H9 (cell line): Measurements from ENCODE around the gene WDR82. TPM values are rescaled to one million over a fixed set of nuclear protein-coding genes. Genes with fewer than 3 reads are reported as not detected.
A peak's percentile ranks its signal among the peaks of the same experiment; 100 is the strongest.

Experiments
- DNase-seq: peaks from one replicate; pipeline ENCODE4 v3.0.0-alpha.2; 2017
- H2AFZ ChIP-seq: one replicate; pipeline ENCODE4 v1.6.1; 2013; ENCODE audit warnings: mild to moderate bottlenecking, low read length, control low read depth, moderate library complexity
- H2AK5ac ChIP-seq: 2 replicates; pipeline ENCODE4 v1.6.1; 2013; ENCODE audit warnings: low read length, control low read depth, mixed read lengths; ENCODE audit not compliant: insufficient read length
- H2BK120ac ChIP-seq: one replicate; pipeline ENCODE4 v1.6.1; 2013; ENCODE audit warnings: low read depth, mild to moderate bottlenecking, low read length, control low read depth, inconsistent platforms; ENCODE audit not compliant: poor library complexity, severe bottlenecking
- H2BK12ac ChIP-seq: 2 replicates; pipeline ENCODE4 v1.6.1; 2013; ENCODE audit warnings: low read length, control low read depth, mixed read lengths, low read depth; ENCODE audit not compliant: insufficient read length
- H2BK15ac ChIP-seq: 2 replicates; pipeline ENCODE4 v1.6.1; 2013; ENCODE audit warnings: low read depth, low read length, control low read depth
- H2BK20ac ChIP-seq: one replicate; pipeline ENCODE4 v1.6.1; 2013; ENCODE audit warnings: low read depth, mild to moderate bottlenecking, low read length, control low read depth, inconsistent platforms; ENCODE audit not compliant: poor library complexity, severe bottlenecking
- H2BK5ac ChIP-seq: 2 replicates; pipeline ENCODE4 v1.6.1; 2013; ENCODE audit warnings: low read length, control low read depth, mixed read lengths; ENCODE audit not compliant: insufficient read length
- H3K14ac ChIP-seq: 2 replicates; pipeline ENCODE4 v1.6.1; 2013; ENCODE audit warnings: low read length, control low read depth; ENCODE audit not compliant: insufficient read depth
- H3K18ac ChIP-seq: 2 replicates; pipeline ENCODE4 v1.6.1; 2013; ENCODE audit warnings: low read depth, mild to moderate bottlenecking, mixed read lengths, low read length, control low read depth; ENCODE audit not compliant: insufficient read length
- H3K23ac ChIP-seq: 2 replicates; pipeline ENCODE4 v1.6.1; 2013; ENCODE audit warnings: low read length, control low read depth, mixed read lengths, low read depth; ENCODE audit not compliant: insufficient read length
- H3K23me2 ChIP-seq: 2 replicates; pipeline ENCODE4 v1.6.1; 2013; ENCODE audit warnings: low read depth, mild to moderate bottlenecking, mixed read lengths, low read length, control low read depth; ENCODE audit not compliant: insufficient read length, poor library complexity, severe bottlenecking
- H3K27ac ChIP-seq: 2 replicates; pipeline ENCODE4 v1.5.1; 2013; ENCODE audit warnings: low read length, control low read depth, mixed read lengths, low read depth; ENCODE audit not compliant: insufficient read length
- H3K27me3 ChIP-seq: 2 replicates; pipeline ENCODE4 v1.6.1; 2013; ENCODE audit warnings: low read length, control low read depth, inconsistent platforms; ENCODE audit not compliant: insufficient read depth
- H3K4ac ChIP-seq: 2 replicates; pipeline ENCODE4 v1.6.1; 2013; ENCODE audit warnings: low read depth, mild to moderate bottlenecking, control low read depth, inconsistent platforms, low read length, moderate library complexity
- H3K4me1 ChIP-seq: 2 replicates; pipeline ENCODE4 v1.6.1; 2013; ENCODE audit warnings: low read length, control low read depth, inconsistent platforms; ENCODE audit not compliant: insufficient read depth
- H3K4me2 ChIP-seq: 2 replicates; pipeline ENCODE4 v1.6.1; 2013; ENCODE audit warnings: low read length, control low read depth, mixed read lengths; ENCODE audit not compliant: insufficient read length, insufficient read depth
- H3K56ac ChIP-seq: 2 replicates; pipeline ENCODE4 v1.6.1; 2013; ENCODE audit warnings: low read depth, mild to moderate bottlenecking, mixed read lengths, low read length, control low read depth; ENCODE audit not compliant: insufficient read length
- H3K79me1 ChIP-seq: 2 replicates; pipeline ENCODE4 v1.6.1; 2013; ENCODE audit warnings: low read depth, mild to moderate bottlenecking, moderate library complexity, low read length, control low read depth, inconsistent platforms; ENCODE audit not compliant: insufficient read depth, poor library complexity, severe bottlenecking
- H3K79me2 ChIP-seq: 2 replicates; pipeline ENCODE4 v1.6.1; 2013; ENCODE audit warnings: low read length, control low read depth, inconsistent platforms; ENCODE audit not compliant: insufficient read depth
- H3K9ac ChIP-seq: 2 replicates; pipeline ENCODE4 v1.6.1; 2013; ENCODE audit warnings: low read length, control low read depth, mixed read lengths; ENCODE audit not compliant: insufficient read length; ENCODE audit errors: extremely low read depth
- H3K9me3 ChIP-seq: one replicate; pipeline ENCODE4 v1.6.1; 2013; ENCODE audit warnings: low read depth, low read length, inconsistent platforms; ENCODE audit not compliant: control insufficient read depth
- H3T11ph ChIP-seq: one replicate; pipeline ENCODE4 v1.6.1; 2013; ENCODE audit warnings: mild to moderate bottlenecking, low read length, control low read depth, inconsistent platforms
- H4K20me1 ChIP-seq: one replicate; pipeline ENCODE4 v1.6.1; 2013; ENCODE audit not compliant: control insufficient read depth, insufficient read length, insufficient read depth
- H4K5ac ChIP-seq: 2 replicates; pipeline ENCODE4 v1.6.1; 2013; ENCODE audit warnings: low read depth, mild to moderate bottlenecking, mixed read lengths, low read length, control low read depth; ENCODE audit not compliant: insufficient read length
- H4K8ac ChIP-seq: replicated peaks from 2 replicates; pipeline ENCODE4 v1.6.1; 2013; ENCODE audit warnings: low read length, control low read depth, mixed read lengths, low read depth; ENCODE audit not compliant: insufficient read length
- H4K91ac ChIP-seq: 2 replicates; pipeline ENCODE4 v1.6.1; 2013; ENCODE audit warnings: low read depth, mild to moderate bottlenecking, moderate library complexity, mixed read lengths, low read length, control low read depth; ENCODE audit not compliant: insufficient read length
- H3K27ac Mint-ChIP-seq, 3 experiments: 2 replicates in 2 of 3; 3 replicates in 1 of 3; pipeline ENCODE4 v1.8.0; 2020 to 2021; ENCODE audit warnings: mixed read lengths in 3 of 3, mild to moderate bottlenecking in 1 of 3, moderate library complexity in 1 of 3
- H3K27me3 Mint-ChIP-seq: 2 replicates; pipeline ENCODE4 v1.8.0; 2021; ENCODE audit warnings: low read depth, mild to moderate bottlenecking, moderate library complexity, mixed read lengths
- H3K36me3 Mint-ChIP-seq, 3 experiments: 2 replicates in 2 of 3; 3 replicates in 1 of 3; pipeline ENCODE4 v1.8.0; 2020 to 2021; ENCODE audit warnings: low read depth in 3 of 3, mixed read lengths in 3 of 3; ENCODE audit not compliant: insufficient read depth in 1 of 3
- H3K4me1 Mint-ChIP-seq, 2 experiments: 2 replicates each; pipeline ENCODE4 v1.8.0; 2020; ENCODE audit warnings: mixed read lengths in 2 of 2
- H3K4me3 Mint-ChIP-seq, 2 experiments: 2 replicates in 1 of 2; 3 replicates in 1 of 2; pipeline ENCODE4 v1.8.0; 2020 to 2021; ENCODE audit warnings: mild to moderate bottlenecking in 2 of 2, mixed read lengths in 2 of 2, moderate library complexity in 1 of 2
- H3K9me3 Mint-ChIP-seq, 2 experiments: 2 replicates in 1 of 2; 3 replicates in 1 of 2; pipeline ENCODE4 v1.8.0; 2020; ENCODE audit warnings: mild to moderate bottlenecking in 2 of 2, mixed read lengths in 2 of 2, moderate library complexity in 1 of 2
- WGBS: extraction: QIAGEN DNeasy Blood & Tissue Kit; methylation state at CpG from one replicate; pipeline ENCODE4 v1.1.7; 2013; ENCODE audit warnings: missing lambda C conversion rate, low lambda C conversion rate, mixed read lengths; ENCODE audit not compliant: insufficient read length; ENCODE audit errors: extremely low coverage; 5-methylcytosine and 5-hydroxymethylcytosine counted together
- total RNA-seq: library from RNA; stranded (reverse); gene quantifications from 2 replicates; pipeline ENCODE4 v1.2.1, GENCODE V29; 2021
- TF ChIP-seq, protein P1 (sequence below): fragments of 200-600 bp; sonication (generic); conservative IDR thresholded peaks from 3 replicates; pipeline ENCODE4 v1.8.0; 2021; ENCODE audit warnings: antibody characterized with exemption, mild to moderate bottlenecking

WDR82 gene
- total RNA-seq, 1 experiment from 2014 or later, result 83.1 TPM

DNA sequence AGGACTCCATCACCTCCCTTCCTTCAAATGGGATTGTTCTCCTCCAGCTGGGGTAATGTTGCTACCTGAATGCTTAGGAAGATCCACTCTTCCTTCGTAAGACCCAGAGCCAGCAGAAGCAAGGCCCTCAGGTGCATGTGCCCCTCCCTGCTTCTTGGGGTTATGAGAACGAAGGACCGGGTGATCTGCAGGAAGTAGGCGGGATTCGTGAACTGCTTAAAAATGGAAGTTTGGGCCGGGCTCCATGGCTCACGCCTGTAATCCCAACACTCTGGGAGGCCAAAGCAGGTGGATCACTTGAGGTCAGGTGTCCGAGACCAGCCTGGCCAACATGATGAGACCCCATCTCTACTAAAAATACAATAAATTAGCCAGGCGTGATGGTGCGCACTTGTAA is 61.0 kb downstream of the WDR82 start:
- Histone ChIP-seq H2BK20ac (no peak overlapping the region), H2BK5ac (no peak overlapping the region), H3T11ph (no peak overlapping the region), H3K14ac (no peak overlapping the region), H3K9ac (no peak overlapping the region), H3K79me2 (no peaks in the 10 kb centered on the region), H3K23me2 (no peaks in the 10 kb centered on the region), H3K56ac (no peak overlapping the region), H4K20me1 (peaks cover 3% of the 10 kb centered on the region), H3K27me3 (no peaks in the 10 kb centered on the region), H2BK12ac (no peak overlapping the region), H3K4me2 (no peak overlapping the region), H4K5ac (no peak overlapping the region), H3K4ac (no peak overlapping the region), H2AFZ (no peak overlapping the region), H3K9me3 (no peaks in the 10 kb centered on the region), H3K4me1 (no peaks in the 10 kb centered on the region; the same call in 1 of the 2 replicates), H2BK120ac (no peak overlapping the region), H3K27ac (no peak overlapping the region), H3K23ac (no peak overlapping the region), H3K18ac (no peak overlapping the region), H2AK5ac (no peak overlapping the region), H4K8ac (no peak overlapping the region), H2BK15ac (no peak overlapping the region), H4K91ac (no peak overlapping the region), H3K79me1 (no peaks in the 10 kb centered on the region)
- DNase-seq, result peak; percentile 24
- H3K4me3 Mint-ChIP-seq, result no peak overlapping the region
- TF ChIP-seq, protein P1, sequence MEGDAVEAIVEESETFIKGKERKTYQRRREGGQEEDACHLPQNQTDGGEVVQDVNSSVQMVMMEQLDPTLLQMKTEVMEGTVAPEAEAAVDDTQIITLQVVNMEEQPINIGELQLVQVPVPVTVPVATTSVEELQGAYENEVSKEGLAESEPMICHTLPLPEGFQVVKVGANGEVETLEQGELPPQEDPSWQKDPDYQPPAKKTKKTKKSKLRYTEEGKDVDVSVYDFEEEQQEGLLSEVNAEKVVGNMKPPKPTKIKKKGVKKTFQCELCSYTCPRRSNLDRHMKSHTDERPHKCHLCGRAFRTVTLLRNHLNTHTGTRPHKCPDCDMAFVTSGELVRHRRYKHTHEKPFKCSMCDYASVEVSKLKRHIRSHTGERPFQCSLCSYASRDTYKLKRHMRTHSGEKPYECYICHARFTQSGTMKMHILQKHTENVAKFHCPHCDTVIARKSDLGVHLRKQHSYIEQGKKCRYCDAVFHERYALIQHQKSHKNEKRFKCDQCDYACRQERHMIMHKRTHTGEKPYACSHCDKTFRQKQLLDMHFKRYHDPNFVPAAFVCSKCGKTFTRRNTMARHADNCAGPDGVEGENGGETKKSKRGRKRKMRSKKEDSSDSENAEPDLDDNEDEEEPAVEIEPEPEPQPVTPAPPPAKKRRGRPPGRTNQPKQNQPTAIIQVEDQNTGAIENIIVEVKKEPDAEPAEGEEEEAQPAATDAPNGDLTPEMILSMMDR, result no peak
- peaks cover 10 to 37% (median 33%) of the 10 kb centered on the region in 3 experiments; a peak in 6 of 7 replicates for H3K36me3 Mint-ChIP-seq
- H3K27ac Mint-ChIP-seq, result peak overlapping the region; percentile 19 to 50 (median 29); a peak in 2 of 7 replicates
- no CpG with 5 or more reads among the region's 10 CpGs for WGBS
- no peaks in the 10 kb centered on the region for H3K27me3 Mint-ChIP-seq
- H3K4me1 Mint-ChIP-seq, result peaks cover 4 to 9% of the 10 kb centered on the region in 2 experiments
- no peaks in the 10 kb centered on the region for H3K9me3 Mint-ChIP-seq
